HCT116 (cell line): Measurements from ENCODE around the gene ADGRL3. TPM values are rescaled to one million over a fixed set of nuclear protein-coding genes. Genes with fewer than 3 reads are reported as not detected.

Experiments used
- ATAC-seq: fragments of 200-7000 bp; cut with Tn5 transposase; 2 replicates; pipeline ENCODE4 v1.9.1; 2020; ENCODE audit warnings: mild to moderate bottlenecking, moderate library complexity
- BruUV-seq: library from RNA; stranded (reverse); fragments of 400-500 nt; replicated peaks from 2 replicates; lab custom pipeline; 2021; lab: Mats Ljungman, UMichigan
- CTCF ChIA-PET: fragments of 300-600 bp; sonication (Branson Sonifier 250); formaldehyde crosslinking; loops from one replicate; lab custom pipeline; 2021; ENCODE audit warnings: antibody characterized with exemption; lab: Charles Lee
- POLR2A ChIA-PET: fragments of 300-600, 350-600 bp; sonication (Branson Sonifier 250); formaldehyde crosslinking; loops from one replicate; lab custom pipeline; 2021; ENCODE audit warnings: antibody characterized with exemption; lab: Charles Lee
- RAD21 ChIA-PET, 2 experiments: fragments of 300-600 bp; sonication (Branson Sonifier 250); formaldehyde crosslinking; loops; one replicate each; lab custom pipeline; 2023; ENCODE audit warnings: low total read pairs in 2 of 2; ENCODE audit not compliant: uncharacterized antibody in 2 of 2, unreplicated experiment in 2 of 2, low non-redundant PET in 1 of 2; lab: Charles Lee
- DNase-seq: peaks from one replicate; pipeline ENCODE4 v3.0.0-alpha.2; 2010; ENCODE audit warnings: low read depth, low spot score
- H2AFZ ChIP-seq: fragments of 200-600 bp; shearing (Covaris generic), sonication (generic); 2 replicates; pipeline ENCODE4 v1.6.1; 2017; ENCODE audit warnings: low read depth, mixed run types, mixed read lengths, antibody characterized with exemption, low read length; ENCODE audit not compliant: poor library complexity, severe bottlenecking
- H3K27ac ChIP-seq: 2 replicates; pipeline ENCODE4 v1.5.1; 2012; ENCODE audit warnings: low read depth, low read length
- H3K27me3 ChIP-seq: fragments of 200-600 bp; sonication (generic); 2 replicates; pipeline ENCODE4 v1.6.1; 2016; ENCODE audit warnings: mixed run types, low read length, mixed read lengths; ENCODE audit not compliant: insufficient read depth
- H3K36me3 ChIP-seq, 2 experiments: fragments of 200-500 bp in 1 of 2; fragments of 200-600 bp in 1 of 2; sonication (Bioruptor generic) in 1 of 2; sonication (generic) in 1 of 2; 2 replicates each; pipeline versions ENCODE4 v1.5.1 to v1.6.1; 2014 to 2016; ENCODE audit warnings: low read length in 2 of 2, inconsistent platforms in 1 of 2, mixed read lengths in 1 of 2, mixed run types in 1 of 2; ENCODE audit not compliant: insufficient read depth in 2 of 2, control insufficient read depth in 1 of 2
- H3K4me1 ChIP-seq, 2 experiments: fragments of 200-600 bp in 1 of 2; sonication (generic) in 1 of 2; 2 replicates each; pipeline versions ENCODE4 v1.5.1 to v1.6.1; 2012 to 2017; ENCODE audit warnings: low read length in 2 of 2, inconsistent platforms in 1 of 2, mild to moderate bottlenecking in 1 of 2, mixed read lengths in 1 of 2, mixed run types in 1 of 2, moderate library complexity in 1 of 2; ENCODE audit not compliant: insufficient read depth in 2 of 2, control insufficient read depth in 1 of 2
- H3K4me2 ChIP-seq: fragments of 200-600 bp; sonication (generic); 2 replicates; pipeline ENCODE4 v1.6.1; 2017; ENCODE audit warnings: mixed run types, low read length, mixed read lengths
- H3K4me3 ChIP-seq, 2 experiments: fragments of 200-600 bp in 1 of 2; sonication (generic) in 1 of 2; replicated peaks in 1 of 2; 2 replicates each; pipeline ENCODE4 v1.5.1; 2011 to 2016; ENCODE audit warnings: low read length in 2 of 2, control low read depth in 1 of 2, low read depth in 1 of 2, mild to moderate bottlenecking in 1 of 2, mixed read lengths in 1 of 2, mixed run types in 1 of 2
- H3K79me2 ChIP-seq: fragments of 200-600 bp; sonication (generic); 2 replicates; pipeline ENCODE4 v1.6.1; 2017; ENCODE audit warnings: mild to moderate bottlenecking, mixed run types, low read length, moderate library complexity, mixed read lengths; ENCODE audit not compliant: insufficient read depth
- H3K9ac ChIP-seq: fragments of 200-600 bp; sonication (generic); 2 replicates; pipeline ENCODE4 v1.6.1; 2016; ENCODE audit warnings: low read length, mixed read lengths
- H3K9me2 ChIP-seq: fragments of 200-600 bp; sonication (generic), shearing (Covaris generic); 2 replicates; pipeline ENCODE4 v1.6.1; 2017; ENCODE audit warnings: mixed run types, mild to moderate bottlenecking, moderate library complexity; ENCODE audit not compliant: insufficient read depth
- H3K9me3 ChIP-seq, 2 experiments: fragments of 200-500 bp in 1 of 2; fragments of 200-600 bp in 1 of 2; sonication (Bioruptor generic) in 1 of 2; sonication (generic) in 1 of 2; 2 replicates each; pipeline ENCODE4 v1.6.1; 2014 to 2017; ENCODE audit warnings: low read length in 2 of 2, mixed read lengths in 2 of 2, inconsistent platforms in 1 of 2, low read depth in 1 of 2, mild to moderate bottlenecking in 1 of 2, mixed run types in 1 of 2, moderate library complexity in 1 of 2; ENCODE audit not compliant: control insufficient read depth in 1 of 2, insufficient read depth in 1 of 2
- H4K20me1 ChIP-seq: fragments of 200-600 bp; sonication (generic), shearing (Covaris generic); 2 replicates; pipeline ENCODE4 v1.6.1; 2017; ENCODE audit warnings: mixed run types, mild to moderate bottlenecking, moderate library complexity; ENCODE audit not compliant: insufficient read depth
- CBX3 ChIP-seq: IDR thresholded peaks from 2 replicates; pipeline ENCODE4 v1.6.1; 2012; ENCODE audit warnings: low read depth
- CEBPB ChIP-seq: IDR thresholded peaks from 2 replicates; pipeline ENCODE4 v1.6.1; 2012; ENCODE audit warnings: low read depth
- CTCF ChIP-seq, 3 experiments: fragments of 200-600 bp in 1 of 3; sonication (generic) in 1 of 3; IDR thresholded peaks in 2 of 3; conservative IDR thresholded peaks in 1 of 3; 2 replicates each; pipeline ENCODE4 v1.5.1; 2012 to 2017; ENCODE audit warnings: low read depth in 2 of 3, low read length in 2 of 3, antibody characterized with exemption in 1 of 3, borderline replicate concordance in 1 of 3, control low read depth in 1 of 3, mild to moderate bottlenecking in 1 of 3, mixed read lengths in 1 of 3, mixed run types in 1 of 3, moderate library complexity in 1 of 3; ENCODE audit not compliant: insufficient read depth in 1 of 3
- EZH2 ChIP-seq: fragments of 200-600 bp; sonication (generic); IDR thresholded peaks from 2 replicates; pipeline ENCODE4 v1.6.1; 2017; ENCODE audit warnings: antibody characterized with exemption, mixed run types
- MAX ChIP-seq: IDR thresholded peaks from 2 replicates; pipeline ENCODE4 v1.6.1; 2012
- POLR2A ChIP-seq: IDR thresholded peaks from 2 replicates; pipeline ENCODE4 v1.7.0; 2011; ENCODE audit warnings: borderline replicate concordance; ENCODE audit not compliant: insufficient read depth, insufficient read length; ENCODE audit errors: extremely low read depth
- POLR2AphosphoS5 ChIP-seq: IDR thresholded peaks from 2 replicates; pipeline ENCODE4 v1.6.1; 2011; ENCODE audit warnings: mild to moderate bottlenecking, low read depth, low read length, moderate library complexity
- REST ChIP-seq: IDR thresholded peaks from 2 replicates; pipeline ENCODE4 v1.6.1; 2012; ENCODE audit warnings: low read depth
- SP1 ChIP-seq: IDR thresholded peaks from 2 replicates; pipeline ENCODE4 v1.6.1; 2012; ENCODE audit warnings: low read depth
- SRF ChIP-seq: IDR thresholded peaks from 2 replicates; pipeline ENCODE4 v1.6.1; 2012; ENCODE audit warnings: low read depth
- TCF7L2 ChIP-seq: IDR thresholded peaks from 2 replicates; pipeline ENCODE4 v1.7.0; 2011; ENCODE audit warnings: borderline replicate concordance, inconsistent platforms; ENCODE audit not compliant: insufficient read depth, insufficient read length; ENCODE audit errors: extremely low read depth
- ZBTB33 ChIP-seq: IDR thresholded peaks from 2 replicates; pipeline ENCODE4 v1.6.1; 2011; ENCODE audit warnings: mild to moderate bottlenecking, low read length, moderate library complexity; ENCODE audit not compliant: insufficient replicate concordance; ENCODE audit errors: extremely low read depth
- ZFX ChIP-seq: fragments of 450-650 bp; IDR thresholded peaks from 2 replicates; pipeline ENCODE4 v1.6.1; 2017
- intact Hi-C: fragments of 100-400 bp; cut with micrococcal nuclease; formaldehyde crosslinking; loops from 2 replicates; pipeline ENCODE4 v1.10.0; 2022
- total RNA-seq: library from RNA; stranded (reverse); gene quantifications from one replicate; pipeline ENCODE4 v1.2.1, GENCODE V29; 2021; ENCODE audit not compliant: unreplicated experiment

The ADGRL3 gene
- total RNA-seq, 1 experiment from 2014 or later, result not detected

GRCh38 chr4:61541459-61541858 is 341.3 kb downstream of the ADGRL3 start:
- intact Hi-C loops, result no loop called here
- RAD21 ChIA-PET, result no interaction called here
- H2AFZ ChIP-seq, result no peak overlapping the region
- H3K9me3 ChIP-seq, result peaks cover 0 to 19% of the 10 kb centered on the region in 2 experiments; a peak in 2 of 4 replicates
- no peaks in the 10 kb centered on the region for H4K20me1 ChIP-seq
- no peaks in the 10 kb centered on the region for H3K27me3 ChIP-seq
- BruUV-seq, result no TSS peak
- no peak overlapping the region for H3K4me3 ChIP-seq
- H3K4me1 ChIP-seq, result no peaks in the 10 kb centered on the region
- CTCF ChIA-PET, result no interaction called here
- H3K36me3 ChIP-seq, result no peaks in the 10 kb centered on the region
- no peak for DNase-seq
- no peak for ATAC-seq
- no peak overlapping the region for H3K4me2 ChIP-seq
- H3K9me2 ChIP-seq, result no peaks in the 10 kb centered on the region
- no peaks in the 10 kb centered on the region for H3K79me2 ChIP-seq
- no peak overlapping the region for H3K27ac ChIP-seq
- TF ChIP-seq CTCF (IDR thresholded peaks at IDR 0.05 in 2 of 3, conservative IDR thresholded peaks at IDR 0.05 in 1 of 3; ENCODE audit: borderline replicate concordance in 1 of 3, insufficient read depth in 1 of 3, low read depth in 2 of 3, low read length in 2 of 3), result no peak
- TF ChIP-seq EZH2, result no peak
- no peak for TF ChIP-seq POLR2A
- no peak for TF ChIP-seq MAX
- no peak for TF ChIP-seq SRF
- H3K9ac ChIP-seq, result no peak overlapping the region
- POLR2A ChIA-PET, result no interaction called here

GRCh38 chr4:61543976-61544375 is 343.9 kb downstream of the ADGRL3 start:
- H3K79me2 ChIP-seq, result no peaks in the 10 kb centered on the region
- H3K9ac ChIP-seq, result no peak overlapping the region
- ChIA-PET POLR2A (no interaction called here), RAD21 (no interaction called here), CTCF (no interaction called here)
- H3K4me1 ChIP-seq, result no peaks in the 10 kb centered on the region
- no peak for ATAC-seq
- no TSS peak for BruUV-seq
- H3K36me3 ChIP-seq, result no peaks in the 10 kb centered on the region
- no peak overlapping the region for H3K27ac ChIP-seq
- H4K20me1 ChIP-seq, result no peaks in the 10 kb centered on the region
- H3K4me2 ChIP-seq, result no peak overlapping the region
- no peaks in the 10 kb centered on the region for H3K9me2 ChIP-seq
- H3K27me3 ChIP-seq, result no peaks in the 10 kb centered on the region
- no peak overlapping the region for H2AFZ ChIP-seq
- intact Hi-C loops, result no loop called here
- DNase-seq, result no peak
- no peak overlapping the region for H3K4me3 ChIP-seq
- peaks cover 0 to 36% of the 10 kb centered on the region in 2 experiments; a peak in 2 of 4 replicates for H3K9me3 ChIP-seq
- no peak for TF ChIP-seq ZFX
- TF ChIP-seq TCF7L2, result no peak
- TF ChIP-seq MAX, result no peak
- TF ChIP-seq REST, result no peak
- TF ChIP-seq ZBTB33, result no peak
- TF ChIP-seq POLR2AphosphoS5, result no peak
- no peak for TF ChIP-seq CBX3
- TF ChIP-seq SP1, result no peak
- TF ChIP-seq CEBPB, result no peak
